Stimulated activated CD8-positive, alpha-beta memory T cell treated with anti-CD3 and anti-CD28 coated beads, Interleukin-7, amount 100 ng/mL, for 48 hours (primary cell): ENCODE data around the gene SLC7A6OS.
A peak's percentile ranks its signal among the peaks of the same experiment; 100 is the strongest.
"Not testable (repeated sequence)": the region's sequence is repeated elsewhere in the genome, so short reads cannot be mapped to it uniquely, and the experiment has no call there.

Experiments
- DNase-seq, 2 donors: peaks; one replicate each; pipeline ENCODE4 v3.0.0-alpha.2; 2020; ENCODE audit warnings: low read depth in 1 of 2; ENCODE audit errors: extremely low read depth in 1 of 2

SLC7A6OS gene

DNA sequence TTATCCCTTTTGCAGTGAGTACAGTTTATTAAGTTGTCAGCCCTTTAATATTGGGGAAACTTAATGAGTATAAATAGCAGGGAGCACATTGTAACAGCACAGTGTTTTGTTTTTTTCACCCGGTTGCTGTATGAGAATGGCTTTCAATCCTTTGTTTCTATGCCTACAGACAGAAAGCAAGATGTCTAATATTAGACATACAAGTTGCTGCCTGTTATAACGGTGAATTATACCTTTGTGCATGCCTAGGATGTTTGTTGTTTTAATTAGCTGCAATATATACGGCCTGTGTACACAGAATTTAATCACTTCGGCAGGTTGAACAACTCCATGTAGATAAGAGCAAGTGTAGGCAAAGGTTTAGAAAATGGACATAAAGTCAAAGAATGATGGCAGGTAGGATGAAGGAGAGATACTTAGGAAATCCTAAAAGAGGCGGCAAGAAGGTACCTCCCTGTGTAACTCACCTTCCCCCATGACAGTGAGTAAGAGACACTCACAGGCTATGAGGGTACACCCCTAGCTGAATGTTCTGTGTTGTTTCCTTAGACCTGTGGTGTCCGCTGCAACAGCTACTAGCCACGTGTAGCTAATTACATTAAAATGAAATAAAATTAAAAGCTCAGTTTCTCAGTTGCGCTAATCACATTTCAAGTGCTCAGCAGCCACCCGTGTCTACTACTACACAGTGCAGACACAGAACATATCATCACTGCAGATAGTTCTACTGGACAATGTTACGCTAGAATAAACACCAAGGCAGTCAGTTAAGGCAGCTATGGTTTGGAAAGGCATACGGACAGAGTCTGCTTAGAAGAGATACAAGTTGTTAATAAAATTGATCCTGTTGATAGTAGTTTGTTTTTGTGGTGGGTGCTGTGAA, 10.9 kb downstream of the SLC7A6OS start:
- DNase-seq, result no peak

GRCh38 chr16:68298907-68299561, 11.7 kb downstream of the SLC7A6OS start:
- DNase-seq, result no peak

DNA sequence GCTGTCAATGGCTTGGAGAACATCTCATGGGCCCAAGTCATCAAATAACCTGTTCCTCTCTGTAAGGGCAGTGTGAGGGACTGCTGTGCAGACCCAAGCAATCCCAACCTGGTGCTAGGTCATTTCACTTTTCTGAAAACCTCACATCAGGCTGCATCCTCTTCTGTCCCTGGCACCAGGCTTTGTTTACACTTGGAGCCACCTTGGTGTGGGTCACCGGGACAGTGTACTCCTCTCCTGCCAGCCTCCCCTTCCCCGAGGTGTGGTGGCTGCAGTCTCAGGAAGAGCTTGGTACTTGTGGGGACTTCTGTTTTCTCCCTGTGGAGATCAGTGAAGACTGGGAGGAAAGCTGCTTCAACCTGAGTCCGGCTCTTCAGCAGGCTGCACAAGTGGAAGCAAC, 12.4 kb downstream of the SLC7A6OS start:
- no peak for DNase-seq

DNA sequence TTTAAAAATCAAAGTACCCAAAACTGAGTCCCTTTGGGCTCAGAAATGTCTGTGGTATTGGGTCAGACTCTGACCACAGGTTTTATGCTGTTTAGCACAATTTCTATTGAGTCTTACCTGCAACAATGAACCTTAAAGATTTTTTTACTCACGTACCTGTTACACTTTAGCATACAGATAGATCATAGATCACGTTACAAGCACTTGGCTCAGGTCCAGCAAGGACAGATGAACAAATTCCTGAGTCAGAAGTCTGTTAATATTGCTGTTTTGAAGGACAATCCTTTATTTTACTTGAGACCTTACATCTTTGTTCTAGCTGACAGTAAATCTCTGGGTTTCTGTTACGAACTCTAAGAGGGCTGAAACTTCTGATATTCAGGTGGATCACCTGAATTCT, 12.8 kb downstream of the SLC7A6OS start:
- no peak for DNase-seq

- no peak for DNase-seq
Measured at GRCh38 chr16:68296693-68297092, 14.1 kb downstream of the SLC7A6OS start.

GRCh38 chr16:68296291-68296690, 14.5 kb downstream of the SLC7A6OS start:
- no peak for DNase-seq

- no peak for DNase-seq
Measured at GRCh38 chr16:68292425-68292824, 18.3 kb downstream of the SLC7A6OS start.

- DNase-seq, result no peak
Measured at GRCh38 chr16:68291227-68291626, 19.5 kb downstream of the SLC7A6OS start.

DNA sequence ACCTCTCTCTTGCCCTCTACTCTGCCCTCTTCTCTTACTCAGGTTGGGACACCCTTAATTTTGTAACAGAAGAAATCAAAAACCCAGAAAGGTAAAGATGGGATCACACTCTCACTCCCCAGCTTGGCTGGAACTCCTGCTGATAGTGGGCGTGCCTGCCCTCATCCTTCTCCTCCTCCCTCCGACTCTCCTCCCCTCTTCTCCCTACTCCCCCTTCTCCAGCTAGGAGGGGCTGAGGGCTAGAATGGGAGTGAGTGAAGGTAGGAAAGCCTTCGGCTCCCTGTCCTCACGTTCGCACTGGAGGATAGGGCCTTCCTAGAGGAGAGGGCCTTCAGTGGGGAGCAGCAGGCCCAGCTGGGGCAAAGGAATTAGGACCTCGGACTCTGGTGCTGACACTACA, 20.3 kb downstream of the SLC7A6OS start:
- DNase-seq, result no peak

- DNase-seq, result peak; percentile 39 to 63
Measured at GRCh38 chr16:68289621-68290329, 21.0 kb downstream of the SLC7A6OS start.

- no peak for DNase-seq
Measured at GRCh38 chr16:68289202-68289601, 21.5 kb downstream of the SLC7A6OS start.

DNA sequence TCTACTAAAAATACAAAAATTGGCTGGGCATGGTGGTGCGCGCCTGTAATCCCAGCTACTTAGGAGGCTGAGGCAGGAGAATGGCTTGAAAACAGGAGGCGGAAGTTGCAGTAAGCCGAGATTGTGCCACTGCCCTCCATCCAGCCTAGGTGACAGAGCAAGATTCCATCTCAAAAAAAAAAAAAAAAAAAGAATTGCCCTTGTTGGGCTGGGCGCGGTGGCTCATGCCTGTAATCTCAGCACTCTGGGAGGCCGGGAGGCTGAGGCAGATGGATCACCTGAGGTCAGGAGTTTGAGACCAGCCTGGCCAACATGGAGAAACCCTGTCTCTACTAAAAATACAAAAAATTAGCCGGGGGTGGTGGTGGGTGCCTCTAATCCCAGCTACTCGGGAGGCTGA, 21.9 kb downstream of the SLC7A6OS start:
- DNase-seq, result not testable (repeated sequence)

DNA sequence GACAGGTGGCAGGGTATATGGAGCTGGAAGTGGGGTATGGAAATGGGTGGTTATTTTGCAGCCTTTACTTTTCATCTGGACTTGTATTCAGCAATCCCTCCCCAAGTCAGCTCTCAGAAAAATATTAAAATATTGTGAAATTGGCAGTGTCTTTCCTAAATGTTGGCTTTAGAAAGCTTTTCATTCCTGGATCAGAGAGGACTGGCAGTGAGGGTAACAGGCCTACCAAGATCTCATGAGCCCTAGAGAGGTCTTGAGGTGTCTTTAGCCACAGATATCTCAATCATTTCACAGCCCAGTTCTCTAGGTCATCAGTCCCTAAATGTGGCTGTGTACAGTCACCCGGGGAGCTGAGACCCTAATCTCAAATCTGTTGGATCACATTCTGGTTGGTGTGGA, 22.5 kb downstream of the SLC7A6OS start:
- DNase-seq, result no peak

GRCh38 chr16:68287276-68288251, 23.2 kb downstream of the SLC7A6OS start:
- no peak for DNase-seq

GRCh38 chr16:68286153-68287074, 24.3 kb downstream of the SLC7A6OS start:
- DNase-seq, result no peak

- DNase-seq, result no peak
Measured at GRCh38 chr16:68285683-68286082, 25.1 kb downstream of the SLC7A6OS start.

DNA sequence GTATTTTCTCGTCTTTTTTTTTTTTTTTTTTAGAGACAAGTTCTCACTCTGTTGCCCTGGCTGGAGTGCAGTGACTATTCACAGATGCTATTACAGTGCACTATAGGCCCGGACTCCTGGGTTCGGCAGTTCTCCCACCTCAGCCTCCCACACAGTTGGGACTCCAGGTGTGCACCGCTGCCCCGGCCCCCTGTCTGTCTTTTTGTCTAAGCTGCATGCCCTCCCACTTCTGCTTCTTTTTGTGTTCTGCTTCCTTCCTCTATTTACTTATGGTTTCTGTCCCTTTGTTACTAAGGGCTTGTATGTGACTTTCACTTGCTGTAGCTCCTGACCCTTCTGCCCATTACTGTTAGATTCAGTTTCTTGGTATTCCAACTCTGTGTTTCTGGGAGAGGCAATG, 25.9 kb downstream of the SLC7A6OS start:
- DNase-seq, result no peak

GRCh38 chr16:68283801-68284598, 26.7 kb downstream of the SLC7A6OS start:
- DNase-seq, result no peak

DNA sequence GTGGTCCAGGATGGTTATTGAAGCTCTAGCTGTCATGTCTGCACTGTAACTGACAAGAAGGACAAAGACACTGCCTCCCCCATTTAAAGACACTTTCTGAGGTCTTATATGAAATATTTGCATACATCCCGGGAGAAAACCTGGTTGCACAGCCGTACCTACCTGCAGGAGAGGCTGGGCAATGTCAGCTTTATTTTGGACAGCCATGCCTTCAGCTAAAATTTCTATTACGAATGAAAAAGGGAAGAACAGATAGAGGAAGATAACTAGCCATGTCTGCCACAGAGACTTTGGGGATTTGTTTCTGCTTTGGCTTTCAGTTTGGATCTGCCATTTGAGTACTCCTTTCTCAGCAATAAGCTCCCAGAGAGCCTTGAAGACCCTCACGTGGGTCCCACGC, 27.4 kb downstream of the SLC7A6OS start:
- no peak for DNase-seq
